A673 (cell line): ENCODE results near the gene SPRY1.

Source experiments
- EZH2 ChIP-seq: fragments of 200-600 bp; sonication (generic); IDR thresholded peaks from 2 replicates; pipeline ENCODE4 v1.6.1; 2017; ENCODE audit warnings: borderline replicate concordance, low read depth, mild to moderate bottlenecking, mixed read lengths, antibody characterized with exemption, low read length; ENCODE audit not compliant: poor library complexity, severe bottlenecking
- TF ChIP-seq, protein P1 (sequence below): fragments of 300-800, 200-600 bp; sonication (generic); conservative IDR thresholded peaks from 2 replicates; pipeline ENCODE4 v1.5.1; 2017; ENCODE audit warnings: low read depth, mild to moderate bottlenecking, antibody characterized with exemption, low read length, moderate library complexity, mixed read lengths

DNA sequence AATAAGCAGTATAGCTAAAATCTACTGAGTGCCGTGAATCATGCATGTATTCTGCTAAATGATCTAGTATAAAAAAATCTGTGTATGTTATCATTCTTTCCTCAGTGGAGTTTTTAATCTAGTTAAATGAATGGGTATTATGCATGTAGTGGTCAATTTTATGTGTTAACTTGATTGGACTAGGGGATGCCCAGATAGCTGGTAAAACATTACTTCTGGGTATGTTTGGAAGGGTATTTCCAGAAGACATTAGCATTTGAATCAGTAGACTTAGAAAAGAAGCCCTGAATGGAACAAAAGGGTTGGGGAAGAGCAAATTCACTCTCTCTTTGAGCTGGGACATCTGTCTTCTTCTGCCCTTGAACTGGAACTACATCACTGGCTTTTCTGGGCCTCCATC lies 34.5 kb upstream of the SPRY1 start:
- TF ChIP-seq, protein P1, sequence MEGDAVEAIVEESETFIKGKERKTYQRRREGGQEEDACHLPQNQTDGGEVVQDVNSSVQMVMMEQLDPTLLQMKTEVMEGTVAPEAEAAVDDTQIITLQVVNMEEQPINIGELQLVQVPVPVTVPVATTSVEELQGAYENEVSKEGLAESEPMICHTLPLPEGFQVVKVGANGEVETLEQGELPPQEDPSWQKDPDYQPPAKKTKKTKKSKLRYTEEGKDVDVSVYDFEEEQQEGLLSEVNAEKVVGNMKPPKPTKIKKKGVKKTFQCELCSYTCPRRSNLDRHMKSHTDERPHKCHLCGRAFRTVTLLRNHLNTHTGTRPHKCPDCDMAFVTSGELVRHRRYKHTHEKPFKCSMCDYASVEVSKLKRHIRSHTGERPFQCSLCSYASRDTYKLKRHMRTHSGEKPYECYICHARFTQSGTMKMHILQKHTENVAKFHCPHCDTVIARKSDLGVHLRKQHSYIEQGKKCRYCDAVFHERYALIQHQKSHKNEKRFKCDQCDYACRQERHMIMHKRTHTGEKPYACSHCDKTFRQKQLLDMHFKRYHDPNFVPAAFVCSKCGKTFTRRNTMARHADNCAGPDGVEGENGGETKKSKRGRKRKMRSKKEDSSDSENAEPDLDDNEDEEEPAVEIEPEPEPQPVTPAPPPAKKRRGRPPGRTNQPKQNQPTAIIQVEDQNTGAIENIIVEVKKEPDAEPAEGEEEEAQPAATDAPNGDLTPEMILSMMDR, result no peak
- TF ChIP-seq EZH2, result no peak
